ENCODE data around the gene NPFFR2. TPM values are rescaled to one million over a fixed set of nuclear protein-coding genes. Genes with fewer than 3 reads are reported as not detected.

The NPFFR2 gene
- total and polyA plus RNA-seq, 4 donors = 0.05 TPM; not detected in 3

- no peaks in the 10 kb centered on the region for H3K9me3 ChIP-seq (ENCODE audit: control insufficient read depth in 4 of 4, low read length in 3 of 4)
- no peak overlapping the region for H3K4me3 ChIP-seq (ENCODE audit: low read depth in 1 of 3, low read length in 3 of 3)
- DNase-seq (ENCODE audit: low spot score) = no peak
- no peak overlapping the region for H3K27ac ChIP-seq (ENCODE audit: low read depth in 1 of 2, low read length in 2 of 2)
- no peak overlapping the region for H3K9ac ChIP-seq (ENCODE audit: low read depth in 1 of 2, low read length in 2 of 2)
- no peaks in the 10 kb centered on the region for H3K27me3 ChIP-seq (ENCODE audit: control insufficient read depth in 4 of 4, insufficient read depth in 4 of 4, low read length in 3 of 4)
- no peak for TF ChIP-seq EGR1 (IDR thresholded peaks at IDR 0.05; ENCODE audit: low read depth in 2 of 2)
- no peak for TF ChIP-seq FOXA2 (IDR thresholded peaks at IDR 0.05)
- no peak for TF ChIP-seq FOXA1 (IDR thresholded peaks at IDR 0.05)
- 88% methylated on average over 2 of the region's 2 CpGs for WGBS
- no peaks in the 10 kb centered on the region for H3K4me1 ChIP-seq (ENCODE audit: control insufficient read depth in 4 of 4, insufficient read depth in 4 of 4, low read length in 3 of 4)
- no peaks in the 10 kb centered on the region for H3K36me3 ChIP-seq (ENCODE audit: control insufficient read depth in 4 of 4, insufficient read depth in 3 of 4, low read depth in 1 of 4, low read length in 3 of 4)
Observed at GRCh38 chr4:72006586-72006985, 25.2 kb upstream of the NPFFR2 start.

GRCh38 chr4:72011906-72012305, 19.9 kb upstream of the NPFFR2 start:
- H3K27ac ChIP-seq (ENCODE audit: low read depth in 1 of 2, low read length in 2 of 2) = no peak overlapping the region
- H3K4me3 ChIP-seq (ENCODE audit: low read depth in 1 of 3, low read length in 3 of 3) = no peak overlapping the region
- TF ChIP-seq HNF4G (IDR thresholded peaks at IDR 0.05) (no peak), SP1 (IDR thresholded peaks at IDR 0.05) (no peak), TAF1 (conservative IDR thresholded peaks at IDR 0.05) (no peak), NR2F2 (IDR thresholded peaks at IDR 0.05) (no peak), ATF3 (IDR thresholded peaks at IDR 0.05) (no peak), MAX (IDR thresholded peaks at IDR 0.05) (no peak), EGR1 (IDR thresholded peaks at IDR 0.05; ENCODE audit: low read depth in 2 of 2) (no peak), FOXA2 (IDR thresholded peaks at IDR 0.05) (no peak), HNF4A (conservative IDR thresholded peaks at IDR 0.05) (no peak), REST (IDR thresholded peaks at IDR 0.05) (no peak), CTCF (IDR thresholded peaks at IDR 0.05; ENCODE audit: low read depth, low read length, missing input control) (no peak), ZBTB33 (IDR thresholded peaks at IDR 0.05) (no peak)

More at GRCh38 chr4:72011906-72012305, 19.9 kb upstream of the NPFFR2 start:
- no peaks in the 10 kb centered on the region for H3K27me3 ChIP-seq (ENCODE audit: control insufficient read depth in 4 of 4, insufficient read depth in 4 of 4, low read length in 3 of 4)
- no peaks in the 10 kb centered on the region for H3K4me1 ChIP-seq (ENCODE audit: control insufficient read depth in 4 of 4, insufficient read depth in 4 of 4, low read length in 3 of 4)
- H3K9ac ChIP-seq (ENCODE audit: low read depth in 1 of 2, low read length in 2 of 2) = no peak overlapping the region
- H3K36me3 ChIP-seq (ENCODE audit: control insufficient read depth in 4 of 4, insufficient read depth in 3 of 4, low read depth in 1 of 4, low read length in 3 of 4) = no peaks in the 10 kb centered on the region
- H3K9me3 ChIP-seq (ENCODE audit: control insufficient read depth in 4 of 4, low read length in 3 of 4) = no peaks in the 10 kb centered on the region
- no peak for DNase-seq (ENCODE audit: low spot score)

Data from liver (tissue), 9 donors.